H9 (cell line): ENCODE results near the gene RAB24. TPM values are rescaled to one million over a fixed set of nuclear protein-coding genes. Genes with fewer than 3 reads are reported as not detected.

ENCODE experiments used
- DNase-seq: peaks from one replicate; pipeline ENCODE4 v3.0.0-alpha.2; 2017
- H2AFZ ChIP-seq: one replicate; pipeline ENCODE4 v1.6.1; 2013; ENCODE audit warnings: mild to moderate bottlenecking, low read length, control low read depth, moderate library complexity
- H2AK5ac ChIP-seq: 2 replicates; pipeline ENCODE4 v1.6.1; 2013; ENCODE audit warnings: low read length, control low read depth, mixed read lengths; ENCODE audit not compliant: insufficient read length
- H2BK120ac ChIP-seq: one replicate; pipeline ENCODE4 v1.6.1; 2013; ENCODE audit warnings: low read depth, mild to moderate bottlenecking, low read length, control low read depth, inconsistent platforms; ENCODE audit not compliant: poor library complexity, severe bottlenecking
- H2BK12ac ChIP-seq: 2 replicates; pipeline ENCODE4 v1.6.1; 2013; ENCODE audit warnings: low read length, control low read depth, mixed read lengths, low read depth; ENCODE audit not compliant: insufficient read length
- H2BK15ac ChIP-seq: 2 replicates; pipeline ENCODE4 v1.6.1; 2013; ENCODE audit warnings: low read depth, low read length, control low read depth
- H2BK20ac ChIP-seq: one replicate; pipeline ENCODE4 v1.6.1; 2013; ENCODE audit warnings: low read depth, mild to moderate bottlenecking, low read length, control low read depth, inconsistent platforms; ENCODE audit not compliant: poor library complexity, severe bottlenecking
- H2BK5ac ChIP-seq: 2 replicates; pipeline ENCODE4 v1.6.1; 2013; ENCODE audit warnings: low read length, control low read depth, mixed read lengths; ENCODE audit not compliant: insufficient read length
- H3K14ac ChIP-seq: 2 replicates; pipeline ENCODE4 v1.6.1; 2013; ENCODE audit warnings: low read length, control low read depth; ENCODE audit not compliant: insufficient read depth
- H3K18ac ChIP-seq: 2 replicates; pipeline ENCODE4 v1.6.1; 2013; ENCODE audit warnings: low read depth, mild to moderate bottlenecking, mixed read lengths, low read length, control low read depth; ENCODE audit not compliant: insufficient read length
- H3K23ac ChIP-seq: 2 replicates; pipeline ENCODE4 v1.6.1; 2013; ENCODE audit warnings: low read length, control low read depth, mixed read lengths, low read depth; ENCODE audit not compliant: insufficient read length
- H3K23me2 ChIP-seq: 2 replicates; pipeline ENCODE4 v1.6.1; 2013; ENCODE audit warnings: low read depth, mild to moderate bottlenecking, mixed read lengths, low read length, control low read depth; ENCODE audit not compliant: insufficient read length, poor library complexity, severe bottlenecking
- H3K27ac ChIP-seq: 2 replicates; pipeline ENCODE4 v1.5.1; 2013; ENCODE audit warnings: low read length, control low read depth, mixed read lengths, low read depth; ENCODE audit not compliant: insufficient read length
- H3K27me3 ChIP-seq: 2 replicates; pipeline ENCODE4 v1.6.1; 2013; ENCODE audit warnings: low read length, control low read depth, inconsistent platforms; ENCODE audit not compliant: insufficient read depth
- H3K4ac ChIP-seq: 2 replicates; pipeline ENCODE4 v1.6.1; 2013; ENCODE audit warnings: low read depth, mild to moderate bottlenecking, control low read depth, inconsistent platforms, low read length, moderate library complexity
- H3K4me1 ChIP-seq: 2 replicates; pipeline ENCODE4 v1.6.1; 2013; ENCODE audit warnings: low read length, control low read depth, inconsistent platforms; ENCODE audit not compliant: insufficient read depth
- H3K4me2 ChIP-seq: 2 replicates; pipeline ENCODE4 v1.6.1; 2013; ENCODE audit warnings: low read length, control low read depth, mixed read lengths; ENCODE audit not compliant: insufficient read length, insufficient read depth
- H3K56ac ChIP-seq: 2 replicates; pipeline ENCODE4 v1.6.1; 2013; ENCODE audit warnings: low read depth, mild to moderate bottlenecking, mixed read lengths, low read length, control low read depth; ENCODE audit not compliant: insufficient read length
- H3K79me1 ChIP-seq: 2 replicates; pipeline ENCODE4 v1.6.1; 2013; ENCODE audit warnings: low read depth, mild to moderate bottlenecking, moderate library complexity, low read length, control low read depth, inconsistent platforms; ENCODE audit not compliant: insufficient read depth, poor library complexity, severe bottlenecking
- H3K79me2 ChIP-seq: 2 replicates; pipeline ENCODE4 v1.6.1; 2013; ENCODE audit warnings: low read length, control low read depth, inconsistent platforms; ENCODE audit not compliant: insufficient read depth
- H3K9ac ChIP-seq: 2 replicates; pipeline ENCODE4 v1.6.1; 2013; ENCODE audit warnings: low read length, control low read depth, mixed read lengths; ENCODE audit not compliant: insufficient read length; ENCODE audit errors: extremely low read depth
- H3K9me3 ChIP-seq: one replicate; pipeline ENCODE4 v1.6.1; 2013; ENCODE audit warnings: low read depth, low read length, inconsistent platforms; ENCODE audit not compliant: control insufficient read depth
- H3T11ph ChIP-seq: one replicate; pipeline ENCODE4 v1.6.1; 2013; ENCODE audit warnings: mild to moderate bottlenecking, low read length, control low read depth, inconsistent platforms
- H4K20me1 ChIP-seq: one replicate; pipeline ENCODE4 v1.6.1; 2013; ENCODE audit not compliant: control insufficient read depth, insufficient read length, insufficient read depth
- H4K5ac ChIP-seq: 2 replicates; pipeline ENCODE4 v1.6.1; 2013; ENCODE audit warnings: low read depth, mild to moderate bottlenecking, mixed read lengths, low read length, control low read depth; ENCODE audit not compliant: insufficient read length
- H4K8ac ChIP-seq: replicated peaks from 2 replicates; pipeline ENCODE4 v1.6.1; 2013; ENCODE audit warnings: low read length, control low read depth, mixed read lengths, low read depth; ENCODE audit not compliant: insufficient read length
- H4K91ac ChIP-seq: 2 replicates; pipeline ENCODE4 v1.6.1; 2013; ENCODE audit warnings: low read depth, mild to moderate bottlenecking, moderate library complexity, mixed read lengths, low read length, control low read depth; ENCODE audit not compliant: insufficient read length
- H3K27ac Mint-ChIP-seq, 3 experiments: 2 replicates in 2 of 3; 3 replicates in 1 of 3; pipeline ENCODE4 v1.8.0; 2020 to 2021; ENCODE audit warnings: mixed read lengths in 3 of 3, mild to moderate bottlenecking in 1 of 3, moderate library complexity in 1 of 3
- H3K27me3 Mint-ChIP-seq: 2 replicates; pipeline ENCODE4 v1.8.0; 2021; ENCODE audit warnings: low read depth, mild to moderate bottlenecking, moderate library complexity, mixed read lengths
- H3K36me3 Mint-ChIP-seq, 3 experiments: 2 replicates in 2 of 3; 3 replicates in 1 of 3; pipeline ENCODE4 v1.8.0; 2020 to 2021; ENCODE audit warnings: low read depth in 3 of 3, mixed read lengths in 3 of 3; ENCODE audit not compliant: insufficient read depth in 1 of 3
- H3K4me1 Mint-ChIP-seq, 2 experiments: 2 replicates each; pipeline ENCODE4 v1.8.0; 2020; ENCODE audit warnings: mixed read lengths in 2 of 2
- H3K4me3 Mint-ChIP-seq, 2 experiments: 2 replicates in 1 of 2; 3 replicates in 1 of 2; pipeline ENCODE4 v1.8.0; 2020 to 2021; ENCODE audit warnings: mild to moderate bottlenecking in 2 of 2, mixed read lengths in 2 of 2, moderate library complexity in 1 of 2
- H3K9me3 Mint-ChIP-seq, 2 experiments: 2 replicates in 1 of 2; 3 replicates in 1 of 2; pipeline ENCODE4 v1.8.0; 2020; ENCODE audit warnings: mild to moderate bottlenecking in 2 of 2, mixed read lengths in 2 of 2, moderate library complexity in 1 of 2
- WGBS: extraction: QIAGEN DNeasy Blood & Tissue Kit; methylation state at CpG from one replicate; pipeline ENCODE4 v1.1.7; 2013; ENCODE audit warnings: missing lambda C conversion rate, low lambda C conversion rate, mixed read lengths; ENCODE audit not compliant: insufficient read length; ENCODE audit errors: extremely low coverage; 5-methylcytosine and 5-hydroxymethylcytosine counted together
- total RNA-seq: library from RNA; stranded (reverse); gene quantifications from 2 replicates; pipeline ENCODE4 v1.2.1, GENCODE V29; 2021
- TF ChIP-seq, protein P1 (sequence below): fragments of 200-600 bp; sonication (generic); conservative IDR thresholded peaks from 3 replicates; pipeline ENCODE4 v1.8.0; 2021; ENCODE audit warnings: antibody characterized with exemption, mild to moderate bottlenecking

The RAB24 gene
- total RNA-seq, 1 experiment from 2014 or later: 17.6 TPM

DNA sequence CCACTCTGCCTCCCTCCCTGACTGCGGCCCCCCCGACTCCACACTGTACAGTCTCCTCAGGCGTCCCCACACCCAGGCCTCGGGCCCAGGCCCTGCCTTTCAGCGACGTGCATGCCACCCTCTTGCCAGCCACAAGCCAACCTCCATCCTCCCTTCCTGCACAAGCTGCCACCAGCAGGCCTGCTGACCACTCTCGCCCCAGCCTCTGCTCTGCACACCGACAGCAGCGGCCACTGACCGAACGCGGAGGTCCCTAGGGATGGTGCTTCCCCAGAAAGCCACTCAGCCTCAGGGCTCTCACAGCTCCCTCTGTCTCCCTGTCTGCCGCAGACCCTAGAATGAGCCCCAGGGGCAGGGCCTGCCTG, 29.4 kb upstream of the RAB24 start:
- Histone ChIP-seq H3K23me2 (no peaks in the 10 kb centered on the region), H2BK5ac (no peak overlapping the region), H2BK120ac (no peak overlapping the region), H2AK5ac (no peak overlapping the region), H3K18ac (no peak overlapping the region), H3K79me1 (no peaks in the 10 kb centered on the region), H4K91ac (no peak overlapping the region), H2BK20ac (no peak overlapping the region), H3K4me2 (no peak overlapping the region), H4K20me1 (no peaks in the 10 kb centered on the region), H3K4me1 (no peaks in the 10 kb centered on the region; the same call in 1 of the 2 replicates), H4K5ac (no peak overlapping the region), H3K9me3 (no peaks in the 10 kb centered on the region), H3K27ac (no peak overlapping the region), H3K23ac (no peak overlapping the region), H3T11ph (no peak overlapping the region), H3K9ac (no peak overlapping the region), H2BK15ac (no peak overlapping the region), H2AFZ (no peak overlapping the region), H4K8ac (no peak overlapping the region), H3K4ac (no peak overlapping the region), H3K56ac (no peak overlapping the region), H3K27me3 (no peaks in the 10 kb centered on the region), H2BK12ac (no peak overlapping the region), H3K79me2 (no peaks in the 10 kb centered on the region), H3K14ac (no peak overlapping the region)
- Mint-ChIP-seq H3K9me3 (no peaks in the 10 kb centered on the region), H3K4me1 (peaks cover 11 to 16% of the 10 kb centered on the region in 2 experiments), H3K4me3 (no peak overlapping the region), H3K27ac (peak overlapping the region in 1 of 3 experiments; percentile 23; a peak in 1 of 7 replicates), H3K27me3 (no peaks in the 10 kb centered on the region), H3K36me3 (peaks cover 16 to 74% (median 63%) of the 10 kb centered on the region in 3 experiments; a peak in 6 of 7 replicates)
- DNase-seq: no peak
- no CpG with 5 or more reads among the region's 13 CpGs for WGBS
- TF ChIP-seq, protein P1, sequence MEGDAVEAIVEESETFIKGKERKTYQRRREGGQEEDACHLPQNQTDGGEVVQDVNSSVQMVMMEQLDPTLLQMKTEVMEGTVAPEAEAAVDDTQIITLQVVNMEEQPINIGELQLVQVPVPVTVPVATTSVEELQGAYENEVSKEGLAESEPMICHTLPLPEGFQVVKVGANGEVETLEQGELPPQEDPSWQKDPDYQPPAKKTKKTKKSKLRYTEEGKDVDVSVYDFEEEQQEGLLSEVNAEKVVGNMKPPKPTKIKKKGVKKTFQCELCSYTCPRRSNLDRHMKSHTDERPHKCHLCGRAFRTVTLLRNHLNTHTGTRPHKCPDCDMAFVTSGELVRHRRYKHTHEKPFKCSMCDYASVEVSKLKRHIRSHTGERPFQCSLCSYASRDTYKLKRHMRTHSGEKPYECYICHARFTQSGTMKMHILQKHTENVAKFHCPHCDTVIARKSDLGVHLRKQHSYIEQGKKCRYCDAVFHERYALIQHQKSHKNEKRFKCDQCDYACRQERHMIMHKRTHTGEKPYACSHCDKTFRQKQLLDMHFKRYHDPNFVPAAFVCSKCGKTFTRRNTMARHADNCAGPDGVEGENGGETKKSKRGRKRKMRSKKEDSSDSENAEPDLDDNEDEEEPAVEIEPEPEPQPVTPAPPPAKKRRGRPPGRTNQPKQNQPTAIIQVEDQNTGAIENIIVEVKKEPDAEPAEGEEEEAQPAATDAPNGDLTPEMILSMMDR: no peak
